ENCODE data around the gene SCN1A. TPM values are rescaled to one million over a fixed set of nuclear protein-coding genes. Genes with fewer than 3 reads are reported as not detected.

Gene SCN1A
- total and polyA plus RNA-seq, 2 experiments from 2014 or later, result 1.2 to 1.3 TPM

- TF ChIP-seq, protein P1, sequence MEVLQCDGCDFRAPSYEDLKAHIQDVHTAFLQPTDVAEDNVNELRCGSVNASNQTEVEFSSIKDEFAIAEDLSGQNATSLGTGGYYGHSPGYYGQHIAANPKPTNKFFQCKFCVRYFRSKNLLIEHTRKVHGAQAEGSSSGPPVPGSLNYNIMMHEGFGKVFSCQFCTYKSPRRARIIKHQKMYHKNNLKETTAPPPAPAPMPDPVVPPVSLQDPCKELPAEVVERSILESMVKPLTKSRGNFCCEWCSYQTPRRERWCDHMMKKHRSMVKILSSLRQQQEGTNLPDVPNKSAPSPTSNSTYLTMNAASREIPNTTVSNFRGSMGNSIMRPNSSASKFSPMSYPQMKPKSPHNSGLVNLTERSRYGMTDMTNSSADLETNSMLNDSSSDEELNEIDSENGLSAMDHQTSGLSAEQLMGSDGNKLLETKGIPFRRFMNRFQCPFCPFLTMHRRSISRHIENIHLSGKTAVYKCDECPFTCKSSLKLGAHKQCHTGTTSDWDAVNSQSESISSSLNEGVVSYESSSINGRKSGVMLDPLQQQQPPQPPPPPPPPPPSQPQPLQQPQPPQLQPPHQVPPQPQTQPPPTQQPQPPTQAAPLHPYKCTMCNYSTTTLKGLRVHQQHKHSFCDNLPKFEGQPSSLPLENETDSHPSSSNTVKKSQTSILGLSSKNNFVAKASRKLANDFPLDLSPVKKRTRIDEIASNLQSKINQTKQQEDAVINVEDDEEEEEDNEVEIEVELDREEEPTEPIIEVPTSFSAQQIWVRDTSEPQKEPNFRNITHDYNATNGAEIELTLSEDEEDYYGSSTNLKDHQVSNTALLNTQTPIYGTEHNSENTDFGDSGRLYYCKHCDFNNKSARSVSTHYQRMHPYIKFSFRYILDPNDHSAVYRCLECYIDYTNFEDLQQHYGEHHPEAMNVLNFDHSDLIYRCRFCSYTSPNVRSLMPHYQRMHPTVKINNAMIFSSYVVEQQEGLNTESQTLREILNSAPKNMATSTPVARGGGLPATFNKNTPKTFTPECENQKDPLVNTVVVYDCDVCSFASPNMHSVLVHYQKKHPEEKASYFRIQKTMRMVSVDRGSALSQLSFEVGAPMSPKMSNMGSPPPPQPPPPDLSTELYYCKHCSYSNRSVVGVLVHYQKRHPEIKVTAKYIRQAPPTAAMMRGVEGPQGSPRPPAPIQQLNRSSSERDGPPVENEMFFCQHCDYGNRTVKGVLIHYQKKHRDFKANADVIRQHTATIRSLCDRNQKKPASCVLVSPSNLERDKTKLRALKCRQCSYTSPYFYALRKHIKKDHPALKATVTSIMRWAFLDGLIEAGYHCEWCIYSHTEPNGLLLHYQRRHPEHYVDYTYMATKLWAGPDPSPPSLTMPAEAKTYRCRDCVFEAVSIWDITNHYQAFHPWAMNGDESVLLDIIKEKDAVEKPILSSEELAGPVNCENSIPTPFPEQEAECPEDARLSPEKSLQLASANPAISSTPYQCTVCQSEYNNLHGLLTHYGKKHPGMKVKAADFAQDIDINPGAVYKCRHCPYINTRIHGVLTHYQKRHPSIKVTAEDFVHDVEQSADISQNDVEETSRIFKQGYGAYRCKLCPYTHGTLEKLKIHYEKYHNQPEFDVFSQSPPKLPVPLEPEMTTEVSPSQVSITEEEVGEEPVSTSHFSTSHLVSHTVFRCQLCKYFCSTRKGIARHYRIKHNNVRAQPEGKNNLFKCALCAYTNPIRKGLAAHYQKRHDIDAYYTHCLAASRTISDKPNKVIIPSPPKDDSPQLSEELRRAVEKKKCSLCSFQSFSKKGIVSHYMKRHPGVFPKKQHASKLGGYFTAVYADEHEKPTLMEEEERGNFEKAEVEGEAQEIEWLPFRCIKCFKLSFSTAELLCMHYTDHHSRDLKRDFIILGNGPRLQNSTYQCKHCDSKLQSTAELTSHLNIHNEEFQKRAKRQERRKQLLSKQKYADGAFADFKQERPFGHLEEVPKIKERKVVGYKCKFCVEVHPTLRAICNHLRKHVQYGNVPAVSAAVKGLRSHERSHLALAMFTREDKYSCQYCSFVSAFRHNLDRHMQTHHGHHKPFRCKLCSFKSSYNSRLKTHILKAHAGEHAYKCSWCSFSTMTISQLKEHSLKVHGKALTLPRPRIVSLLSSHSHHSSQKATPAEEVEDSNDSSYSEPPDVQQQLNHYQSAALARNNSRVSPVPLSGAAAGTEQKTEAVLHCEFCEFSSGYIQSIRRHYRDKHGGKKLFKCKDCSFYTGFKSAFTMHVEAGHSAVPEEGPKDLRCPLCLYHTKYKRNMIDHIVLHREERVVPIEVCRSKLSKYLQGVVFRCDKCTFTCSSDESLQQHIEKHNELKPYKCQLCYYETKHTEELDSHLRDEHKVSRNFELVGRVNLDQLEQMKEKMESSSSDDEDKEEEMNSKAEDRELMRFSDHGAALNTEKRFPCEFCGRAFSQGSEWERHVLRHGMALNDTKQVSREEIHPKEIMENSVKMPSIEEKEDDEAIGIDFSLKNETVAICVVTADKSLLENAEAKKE (CRISPR knock-in tag; IDR thresholded peaks at IDR 0.05), result no peak
- no peak for TF ChIP-seq EZH2phosphoT487 (IDR thresholded peaks at IDR 0.05; ENCODE audit: unreplicated experiment)
- no peak for TF ChIP-seq EZH2 (IDR thresholded peaks at IDR 0.05; ENCODE audit: low read depth, unreplicated experiment)
These were observed 168.4 kb downstream of the SCN1A start (continued) for GRCh38 chr2:165959371-165959770.

- H4K20me1 ChIP-seq (replicated peaks; ENCODE audit: insufficient read depth), result no peaks in the 10 kb centered on the region
- no peak for DNase-seq (ENCODE audit: low spot score)
- H3K4me1 Mint-ChIP-seq, result peaks cover 3% of the 10 kb centered on the region; the same call in 2 of the 3 replicates
- TF ChIP-seq STAT1 (IDR thresholded peaks at IDR 0.05; ENCODE audit: unreplicated experiment) (no peak), EZH2phosphoT487 (IDR thresholded peaks at IDR 0.05; ENCODE audit: unreplicated experiment) (no peak), POLR2AphosphoS5 (IDR thresholded peaks at IDR 0.05; ENCODE audit: low read depth) (no peak), EZH2 (IDR thresholded peaks at IDR 0.05; ENCODE audit: low read depth, unreplicated experiment) (no peak), NANOG (IDR thresholded peaks at IDR 0.05; ENCODE audit: borderline replicate concordance) (no peak), CTCF (conservative IDR thresholded peaks at IDR 0.05; ENCODE audit: low read depth in 2 of 2) (no peak), JUNB (IDR thresholded peaks at IDR 0.05; ENCODE audit: unreplicated experiment) (no peak), REST (IDR thresholded peaks at IDR 0.05; ENCODE audit: unreplicated experiment) (no peak)
These were observed 169.4 kb downstream of the SCN1A start for GRCh38 chr2:165958313-165958960.

More at GRCh38 chr2:165958313-165958960, 169.4 kb downstream of the SCN1A start:
- no peaks in the 10 kb centered on the region for H3K79me2 ChIP-seq (replicated peaks; ENCODE audit: insufficient read depth)
- ATAC-seq, result no peak
- Mint-ChIP-seq H3K27me3 (ENCODE audit: insufficient read depth, low read depth, poor library complexity) (peaks cover 4% of the 10 kb centered on the region), H3K4me3 (no peak overlapping the region), H3K9me3 (peaks cover 7% of the 10 kb centered on the region), H3K36me3 (ENCODE audit: low read depth) (no peaks in the 10 kb centered on the region), H3K27ac (no peak overlapping the region)
- no peak overlapping the region for H2AFZ ChIP-seq
- no peaks in the 10 kb centered on the region for H3F3A ChIP-seq (replicated peaks; ENCODE audit: low read depth)
- H3K27ac ChIP-seq (ENCODE audit: low read depth), result no peak overlapping the region
- H3K36me3 ChIP-seq (ENCODE audit: insufficient read depth), result no peaks in the 10 kb centered on the region
- H3K27me3 ChIP-seq (ENCODE audit: insufficient read depth), result no peaks in the 10 kb centered on the region
- no peak overlapping the region for H3K4me2 ChIP-seq
- H3K4me3 ChIP-seq, result no peak overlapping the region
- no peaks in the 10 kb centered on the region for H3K9me2 ChIP-seq (ENCODE audit: insufficient read depth)
- H3K4me1 ChIP-seq (ENCODE audit: insufficient read depth), result peaks cover 5% of the 10 kb centered on the region

Data from GM23338 (cell line).